IPS DF 6.9 (cell line): ENCODE results near the gene MYO7A.

Source experiments
- DNase-seq: peaks from one replicate; pipeline ENCODE4 v3.0.0-alpha.2; 2013; ENCODE audit warnings: low read depth, low spot score
- H3K27ac ChIP-seq: one replicate; pipeline ENCODE4 v1.5.1; 2013; ENCODE audit warnings: low read length, control low read depth
- H3K27me3 ChIP-seq: 2 replicates; pipeline ENCODE4 v1.6.1; 2013; ENCODE audit warnings: mild to moderate bottlenecking, low read length; ENCODE audit not compliant: control insufficient read depth, insufficient read depth
- H3K36me3 ChIP-seq: 2 replicates; pipeline ENCODE4 v1.6.1; 2013; ENCODE audit warnings: low read length; ENCODE audit not compliant: control insufficient read depth, insufficient read depth
- H3K4me1 ChIP-seq: 2 replicates; pipeline ENCODE4 v1.6.1; 2013; ENCODE audit warnings: low read length; ENCODE audit not compliant: control insufficient read depth, insufficient read depth
- H3K4me3 ChIP-seq: 2 replicates; pipeline ENCODE4 v1.5.1; 2013; ENCODE audit warnings: mild to moderate bottlenecking, low read length
- H3K9me3 ChIP-seq: 2 replicates; pipeline ENCODE4 v1.6.1; 2013; ENCODE audit warnings: low read length, inconsistent platforms; ENCODE audit not compliant: control insufficient read depth, insufficient read depth
- WGBS: extraction: QIAGEN DNeasy Blood & Tissue Kit; methylation state at CpG from one replicate; pipeline ENCODE4 v1.1.7; 2013; ENCODE audit warnings: mixed read lengths, missing lambda C conversion rate; ENCODE audit not compliant: insufficient read length, insufficient coverage; 5-methylcytosine and 5-hydroxymethylcytosine counted together

MYO7A gene

GRCh38 chr11:77231800-77232199 lies 103.8 kb downstream of the MYO7A start:
- H3K4me3 ChIP-seq = no peak overlapping the region
- H3K27ac ChIP-seq = no peak overlapping the region
- H3K36me3 ChIP-seq = no peaks in the 10 kb centered on the region
- no CpG with 5 or more reads among the region's 1 CpG for WGBS
- H3K4me1 ChIP-seq = no peaks in the 10 kb centered on the region
- H3K9me3 ChIP-seq = no peaks in the 10 kb centered on the region
- DNase-seq = no peak
- H3K27me3 ChIP-seq = no peaks in the 10 kb centered on the region

DNA sequence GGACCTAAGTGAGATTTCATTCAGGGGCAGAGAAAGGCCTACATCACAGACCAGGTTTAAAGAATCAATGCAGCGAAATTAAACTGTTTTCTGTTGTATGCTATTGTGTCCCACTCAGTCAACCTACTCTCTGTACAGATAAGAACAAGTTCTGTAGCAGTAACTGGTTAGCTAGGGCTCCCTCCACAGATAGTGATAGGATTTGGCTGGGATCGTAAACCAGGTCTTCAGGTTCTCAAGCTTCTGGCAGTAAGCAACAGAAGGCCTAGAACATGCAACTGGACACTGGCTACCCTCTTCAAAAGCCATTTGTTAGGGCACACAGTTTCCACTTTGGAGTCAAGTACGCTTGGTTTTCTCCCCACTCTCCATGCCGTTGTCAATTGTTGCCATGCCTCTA lies 104.2 kb downstream of the MYO7A start:
- H3K4me1 ChIP-seq = no peaks in the 10 kb centered on the region
- H3K36me3 ChIP-seq = no peaks in the 10 kb centered on the region
- no CpG with 5 or more reads among the region's 4 CpGs for WGBS
- no peaks in the 10 kb centered on the region for H3K27me3 ChIP-seq
- no peak overlapping the region for H3K4me3 ChIP-seq
- DNase-seq = no peak
- H3K9me3 ChIP-seq = no peaks in the 10 kb centered on the region
- H3K27ac ChIP-seq = no peak overlapping the region

- no peaks in the 10 kb centered on the region for H3K4me1 ChIP-seq
- H3K27me3 ChIP-seq = no peaks in the 10 kb centered on the region
- H3K4me3 ChIP-seq = no peak overlapping the region
- no CpG with 5 or more reads among the region's 3 CpGs for WGBS
- H3K27ac ChIP-seq = no peak overlapping the region
- no peaks in the 10 kb centered on the region for H3K9me3 ChIP-seq
- no peaks in the 10 kb centered on the region for H3K36me3 ChIP-seq
- DNase-seq = no peak
These were observed 105.0 kb downstream of the MYO7A start for GRCh38 chr11:77233011-77233410.

DNA sequence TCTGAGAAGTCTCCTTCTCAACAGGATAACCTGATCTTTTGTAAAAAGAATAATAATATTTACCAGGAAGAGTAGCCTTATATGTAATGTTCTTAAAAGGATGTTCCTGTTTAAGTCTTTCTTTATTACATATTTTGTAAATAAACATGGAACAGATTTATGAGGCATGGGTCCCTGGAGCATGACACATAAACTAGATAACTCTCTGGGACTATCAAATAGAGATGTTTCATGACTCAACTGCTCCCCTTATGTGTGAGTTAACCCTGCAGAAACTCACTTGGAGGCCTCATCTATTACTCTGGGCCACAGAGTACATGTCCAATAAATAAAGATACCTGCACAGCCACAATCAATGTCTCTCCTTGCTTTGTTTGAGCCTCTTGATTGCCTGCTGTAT lies 108.9 kb downstream of the MYO7A start:
- no peaks in the 10 kb centered on the region for H3K36me3 ChIP-seq
- H3K27me3 ChIP-seq = no peaks in the 10 kb centered on the region
- no peak overlapping the region for H3K4me3 ChIP-seq
- H3K27ac ChIP-seq = no peak overlapping the region
- no peak for DNase-seq
- H3K4me1 ChIP-seq = no peaks in the 10 kb centered on the region
- H3K9me3 ChIP-seq = no peaks in the 10 kb centered on the region

DNA sequence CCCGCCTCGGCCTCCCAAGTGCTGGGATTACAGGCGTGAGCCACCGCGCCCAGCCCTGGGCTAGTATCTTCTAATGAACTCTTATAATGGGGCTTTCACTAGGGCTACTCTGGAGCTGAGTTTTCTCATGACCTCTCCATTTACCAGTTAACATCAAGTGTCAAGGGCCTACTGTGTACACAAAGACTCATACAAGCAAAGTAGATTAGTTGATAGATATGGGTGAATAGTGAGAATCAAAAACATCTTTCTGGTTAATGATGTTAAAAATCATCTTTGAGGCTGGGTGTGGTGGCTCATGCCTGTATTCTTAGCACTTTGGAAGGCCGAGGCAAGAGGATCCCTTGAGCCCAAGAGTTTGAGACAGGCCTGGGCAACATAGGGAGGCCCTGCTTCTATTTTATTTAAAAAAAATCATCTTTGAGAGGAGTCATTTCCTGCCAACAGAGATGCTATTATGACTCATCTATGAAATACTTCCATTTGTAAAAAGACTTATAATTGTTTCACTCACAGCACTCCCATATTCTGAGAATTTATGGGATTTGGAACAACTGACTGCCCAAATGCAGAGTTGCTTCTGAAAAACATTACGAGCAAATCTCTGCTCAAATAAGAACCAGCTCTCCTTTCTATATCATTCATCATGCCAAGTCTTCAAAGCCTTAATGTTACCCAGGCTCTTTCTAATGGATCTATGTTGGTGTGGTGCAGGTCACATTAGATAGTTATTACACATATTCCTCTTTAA lies 116.4 kb downstream of the MYO7A start:
- no peak for DNase-seq
- no peak overlapping the region for H3K27ac ChIP-seq
- no peaks in the 10 kb centered on the region for H3K36me3 ChIP-seq
- no peak overlapping the region for H3K4me3 ChIP-seq
- H3K9me3 ChIP-seq = no peaks in the 10 kb centered on the region
- no peaks in the 10 kb centered on the region for H3K4me1 ChIP-seq
- no peaks in the 10 kb centered on the region for H3K27me3 ChIP-seq
- WGBS = no CpG with 5 or more reads among the region's 7 CpGs

DNA sequence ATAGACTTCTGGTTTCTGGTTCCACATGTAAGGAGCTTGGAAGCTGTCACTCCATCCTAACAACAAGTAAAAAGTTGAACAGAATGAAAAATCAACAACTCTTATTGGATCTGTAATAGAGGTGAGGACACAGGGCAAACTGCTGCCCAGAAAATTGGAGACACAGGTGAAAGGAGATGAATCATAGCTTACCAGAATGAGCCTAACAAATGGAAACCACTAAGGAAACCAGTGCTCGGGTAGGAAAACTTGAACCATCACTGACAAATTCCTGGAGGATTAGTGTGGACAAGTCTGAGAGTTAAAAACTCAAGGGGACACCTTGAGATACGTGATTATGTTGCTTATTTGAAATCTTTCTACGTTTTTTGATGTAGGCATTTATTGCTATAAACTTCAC lies 121.4 kb downstream of the MYO7A start:
- no peak overlapping the region for H3K4me3 ChIP-seq
- no peaks in the 10 kb centered on the region for H3K36me3 ChIP-seq
- H3K4me1 ChIP-seq = no peaks in the 10 kb centered on the region
- H3K27me3 ChIP-seq = no peaks in the 10 kb centered on the region
- DNase-seq = no peak
- H3K27ac ChIP-seq = no peak overlapping the region
- no peaks in the 10 kb centered on the region for H3K9me3 ChIP-seq
- no CpG with 5 or more reads among the region's 3 CpGs for WGBS

DNA sequence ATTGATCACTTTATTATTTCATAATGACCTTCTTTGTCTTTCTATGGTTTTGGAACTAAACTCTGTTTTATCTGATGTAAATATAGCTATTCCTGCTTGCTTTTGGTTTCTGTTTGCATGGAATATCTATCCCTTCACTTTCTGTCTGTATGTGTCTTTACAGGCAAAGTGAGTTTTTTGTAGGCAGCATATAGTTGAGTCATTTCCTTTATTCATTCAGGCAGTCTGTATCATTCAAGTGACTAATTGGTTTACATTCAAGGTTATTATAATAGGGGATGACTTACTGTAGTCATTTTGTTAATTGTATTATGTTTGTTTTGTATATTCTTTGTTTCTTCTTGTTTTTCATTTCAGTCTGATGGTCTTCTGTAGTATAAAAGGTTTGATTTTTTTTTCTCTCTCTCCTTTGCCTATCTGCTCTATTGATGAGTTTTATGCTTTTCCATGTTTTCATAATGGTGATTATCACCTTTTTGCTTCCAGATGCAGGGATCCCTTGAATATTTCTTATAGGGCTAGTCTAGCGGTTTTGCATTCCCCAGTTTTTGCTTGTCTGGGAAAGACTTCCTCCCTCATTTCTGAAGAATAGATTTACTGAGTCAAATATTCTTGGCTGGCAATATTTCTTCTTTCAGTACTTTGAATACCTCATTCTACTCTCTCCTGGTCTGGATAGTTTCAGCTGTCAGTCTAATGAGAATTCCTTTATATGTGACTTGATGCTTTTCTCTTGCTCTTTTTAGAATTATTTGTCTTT lies 123.0 kb downstream of the MYO7A start:
- Histone ChIP-seq H3K4me1 (no peaks in the 10 kb centered on the region), H3K36me3 (no peaks in the 10 kb centered on the region), H3K4me3 (no peak overlapping the region), H3K9me3 (no peaks in the 10 kb centered on the region), H3K27me3 (no peaks in the 10 kb centered on the region), H3K27ac (no peak overlapping the region)
- no CpG with 5 or more reads among the region's 1 CpG for WGBS
- no peak for DNase-seq

- H3K27ac ChIP-seq = no peak overlapping the region
- no peaks in the 10 kb centered on the region for H3K36me3 ChIP-seq
- H3K4me3 ChIP-seq = no peak overlapping the region
- no peak for DNase-seq
- no peaks in the 10 kb centered on the region for H3K9me3 ChIP-seq
- no peaks in the 10 kb centered on the region for H3K4me1 ChIP-seq
- WGBS = no CpG with 5 or more reads among the region's 3 CpGs
- H3K27me3 ChIP-seq = no peaks in the 10 kb centered on the region
These were observed 124.7 kb downstream of the MYO7A start for GRCh38 chr11:77252555-77253270.

GRCh38 chr11:77253690-77254089 lies 125.6 kb downstream of the MYO7A start:
- WGBS = no CpG with 5 or more reads among the region's 1 CpG
- H3K4me1 ChIP-seq = no peaks in the 10 kb centered on the region

GRCh38 chr11:77259641-77260040 lies 131.6 kb downstream of the MYO7A start:
- no peak for DNase-seq
- Histone ChIP-seq H3K36me3 (no peaks in the 10 kb centered on the region), H3K4me3 (no peak overlapping the region), H3K9me3 (no peaks in the 10 kb centered on the region), H3K4me1 (no peaks in the 10 kb centered on the region), H3K27me3 (no peaks in the 10 kb centered on the region), H3K27ac (no peak overlapping the region)
- no CpG with 5 or more reads among the region's 2 CpGs for WGBS

More at GRCh38 chr11:77253690-77254089, 125.6 kb downstream of the MYO7A start:
- Histone ChIP-seq H3K9me3 (no peaks in the 10 kb centered on the region), H3K27ac (no peak overlapping the region), H3K27me3 (no peaks in the 10 kb centered on the region), H3K4me3 (no peak overlapping the region; the same call in 1 of the 2 replicates), H3K36me3 (no peaks in the 10 kb centered on the region)
- DNase-seq = no peak
